Measurements from ENCODE around the gene VPREB1. TPM values are rescaled to one million over a fixed set of nuclear protein-coding genes. Genes with fewer than 3 reads are reported as not detected.

Gene VPREB1
- total RNA-seq, 1 experiment from 2014 or later = not detected

- TF ChIP-seq ZNF416 (CRISPR knock-in tag; IDR thresholded peaks at IDR 0.05) (no peak), EMX1 (CRISPR knock-in tag; IDR thresholded peaks at IDR 0.05) (no peak), ZBTB43 (CRISPR knock-in tag; IDR thresholded peaks at IDR 0.05) (no peak), RELA (CRISPR knock-in tag; IDR thresholded peaks at IDR 0.05; ENCODE audit: borderline replicate concordance) (no peak), FOXP4 (CRISPR knock-in tag; IDR thresholded peaks at IDR 0.05) (no peak), MYBL2 (CRISPR knock-in tag; IDR thresholded peaks at IDR 0.05) (no peak), RORB (CRISPR knock-in tag; IDR thresholded peaks at IDR 0.05) (no peak), ZNF263 (CRISPR knock-in tag; IDR thresholded peaks at IDR 0.05; ENCODE audit: low read depth) (no peak), MAX (CRISPR knock-in tag; IDR thresholded peaks at IDR 0.05) (no peak)
- H3K4me3 Mint-ChIP-seq = no peak overlapping the region
- peaks cover 99% of the 10 kb centered on the region for H3K27me3 Mint-ChIP-seq (ENCODE audit: low read depth)
- DNase-seq (ENCODE audit: low spot score) = no peak
- H3K36me3 Mint-ChIP-seq = no peaks in the 10 kb centered on the region
- ChIA-PET CTCF (interaction anchor here (1.7 kb wide), 1 partner anchor 10 kb away, joined by 7 read pairs; no protein-coding TSS in a partner anchor), POLR2A (no interaction called here)
- H3K4me1 Mint-ChIP-seq = no peaks in the 10 kb centered on the region
- H3K9me3 Mint-ChIP-seq = no peaks in the 10 kb centered on the region
- H3K27ac Mint-ChIP-seq = no peak overlapping the region
- ATAC-seq = no peak
These were observed 1.4 kb downstream of the VPREB1 start for GRCh38 chr22:22245935-22246525.

- Mint-ChIP-seq H3K27ac (no peak overlapping the region), H3K4me1 (no peaks in the 10 kb centered on the region), H3K9me3 (no peaks in the 10 kb centered on the region), H3K4me3 (no peak overlapping the region), H3K36me3 (no peaks in the 10 kb centered on the region), H3K27me3 (ENCODE audit: low read depth) (peaks cover 92% of the 10 kb centered on the region)
- CTCF ChIA-PET = interaction anchor here (1.7 kb wide), 1 partner anchor 11 kb away, joined by 7 read pairs; no protein-coding TSS in a partner anchor
- DNase-seq (ENCODE audit: low spot score) = no peak
- no peak for ATAC-seq
- TF ChIP-seq MXD4 (CRISPR knock-in tag; IDR thresholded peaks at IDR 0.05; ENCODE audit: borderline replicate concordance) (no peak), NFATC4 (CRISPR knock-in tag; IDR thresholded peaks at IDR 0.05) (no peak), SMAD3 (CRISPR knock-in tag; IDR thresholded peaks at IDR 0.05; ENCODE audit: borderline replicate concordance) (no peak), ZNF138 (CRISPR knock-in tag; conservative IDR thresholded peaks at IDR 0.05) (no peak), CREB1 (CRISPR knock-in tag; IDR thresholded peaks at IDR 0.05) (no peak), IRF1 (CRISPR knock-in tag; IDR thresholded peaks at IDR 0.05) (no peak), IRF2 (CRISPR knock-in tag; IDR thresholded peaks at IDR 0.05; ENCODE audit: borderline replicate concordance, low read depth) (no peak)
- POLR2A ChIA-PET = no interaction called here
These were observed 2.1 kb downstream of the VPREB1 start for GRCh38 chr22:22246706-22247105.

- Mint-ChIP-seq H3K27ac (no peak overlapping the region), H3K9me3 (no peaks in the 10 kb centered on the region), H3K4me1 (no peaks in the 10 kb centered on the region), H3K4me3 (no peak overlapping the region), H3K27me3 (ENCODE audit: low read depth) (peaks cover 74% of the 10 kb centered on the region), H3K36me3 (no peaks in the 10 kb centered on the region)
- ATAC-seq (no peak), DNase-seq (ENCODE audit: low spot score) (no peak)
- ChIA-PET CTCF (interaction anchor here (1.8 kb wide), 1 partner anchor 13 kb away, joined by 5 read pairs; no protein-coding TSS in a partner anchor), POLR2A (no interaction called here)
- TF ChIP-seq MLX (CRISPR knock-in tag; IDR thresholded peaks at IDR 0.05) (no peak), FOXJ3 (CRISPR knock-in tag; IDR thresholded peaks at IDR 0.05; ENCODE audit: borderline replicate concordance) (no peak), CDX4 (CRISPR knock-in tag; IDR thresholded peaks at IDR 0.05; ENCODE audit: borderline replicate concordance) (no peak), ZNF532 (CRISPR knock-in tag; IDR thresholded peaks at IDR 0.05; ENCODE audit: borderline replicate concordance) (no peak), NR1H2 (CRISPR knock-in tag; IDR thresholded peaks at IDR 0.05) (no peak), NR3C1 (CRISPR knock-in tag; conservative IDR thresholded peaks at IDR 0.05; ENCODE audit: low read depth) (no peak)
These were observed 4.3 kb downstream of the VPREB1 start for GRCh38 chr22:22248878-22249277.

Measured in WTC11 (cell line).